Inflammatory macrophage (primary cell): Measurements from ENCODE around the gene SPRN.
"Not testable (repeated sequence)": the region's sequence is repeated elsewhere in the genome, so short reads cannot be mapped to it uniquely, and the experiment has no call there.

ENCODE experiments used
- DNase-seq, 2 donors: peaks; one replicate each; pipeline ENCODE4 v3.0.0-alpha.2; 2020 to 2022

The SPRN gene

GRCh38 chr10:133384071-133384470 is 40.4 kb downstream of the SPRN start:
- DNase-seq, result no peak

- no peak for DNase-seq
Measured at GRCh38 chr10:133383551-133383950, 40.9 kb downstream of the SPRN start.

GRCh38 chr10:133381036-133381435 is 43.4 kb downstream of the SPRN start:
- no peak for DNase-seq

- DNase-seq, result no peak
Measured at GRCh38 chr10:133379801-133380666, 44.4 kb downstream of the SPRN start.

- DNase-seq, result peak; percentile 33 to 73
Measured at GRCh38 chr10:133379152-133379800, 45.1 kb downstream of the SPRN start, which contains the start of gene PAOX. PAOX (plus strand) TSS chr10:133379262; CDS start chr10:133379317, 55 bp downstream.

GRCh38 chr10:133378251-133379096 is 46.0 kb downstream of the SPRN start:
- DNase-seq, result peak; percentile 88 to 97

- DNase-seq, result no peak
Measured at GRCh38 chr10:133377818-133378250, 46.6 kb downstream of the SPRN start.

GRCh38 chr10:133377025-133377817 is 47.2 kb downstream of the SPRN start:
- no peak for DNase-seq

- not testable (repeated sequence) for DNase-seq
Measured at GRCh38 chr10:133376183-133376582, 48.2 kb downstream of the SPRN start.

- DNase-seq, result no peak
Measured at GRCh38 chr10:133375357-133376115, 48.9 kb downstream of the SPRN start.

- peak; percentile 96 to 97 for DNase-seq
Measured at GRCh38 chr10:133373174-133374090, 51.0 kb downstream of the SPRN start, which contains the start of gene ECHS1. ECHS1 (minus strand) TSS chr10:133373354; CDS start chr10:133373333, 21 bp downstream.

GRCh38 chr10:133372507-133372906 is 51.9 kb downstream of the SPRN start:
- DNase-seq, result no peak
